ENCODE measurements around the gene DENND11.

The DENND11 gene

DNA sequence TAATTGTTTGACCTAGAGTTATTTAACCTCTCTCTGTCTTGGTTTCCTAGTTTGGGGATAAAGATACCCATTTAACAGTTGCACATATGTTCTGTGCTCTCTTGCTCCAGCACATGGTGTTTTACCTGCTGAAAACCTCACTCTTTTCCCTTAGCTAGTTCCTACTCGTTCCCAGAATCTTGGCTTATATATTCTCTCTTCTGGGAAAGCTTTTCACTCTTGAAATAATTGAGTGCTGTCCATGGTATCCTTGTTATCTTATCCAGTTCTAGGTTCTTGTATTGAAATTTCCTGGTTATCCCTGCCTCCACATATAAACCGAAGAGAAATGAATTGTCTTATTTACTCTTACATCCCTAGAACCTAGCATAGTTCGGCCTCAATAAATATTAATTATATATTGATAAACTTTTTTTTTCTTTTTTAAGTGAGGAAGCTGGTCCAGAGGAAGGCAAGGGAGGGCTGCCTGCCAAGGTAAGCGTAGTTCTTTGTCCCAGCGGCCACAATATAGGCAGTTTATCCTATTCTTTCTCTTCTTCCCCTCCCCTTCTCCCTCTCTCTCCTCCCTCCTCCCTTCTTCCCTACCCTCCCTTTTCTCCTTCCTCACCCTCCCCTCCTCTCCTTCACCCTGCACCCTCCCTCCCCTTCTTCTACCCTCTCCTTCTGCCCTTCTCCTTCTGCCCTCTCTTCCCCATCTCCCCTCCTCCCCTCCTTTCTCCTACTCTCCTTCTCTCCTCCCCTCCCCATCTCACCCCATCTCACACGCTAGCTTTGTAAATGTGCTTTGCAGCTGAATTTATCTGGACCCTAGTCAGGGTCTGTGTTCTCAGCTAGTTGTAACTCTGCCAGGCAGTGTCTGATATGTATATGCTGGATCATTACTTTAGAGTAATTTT is 14.1 kb upstream of the DENND11 start:
- no peak overlapping the region for H3K4me3 Mint-ChIP-seq
- no peaks in the 10 kb centered on the region for H3K9me3 Mint-ChIP-seq
- no peak for DNase-seq
- no peaks in the 10 kb centered on the region for H3K36me3 Mint-ChIP-seq
- CTCF ChIA-PET = interaction anchor here (0.6 kb wide), 1 partner anchor 160 kb away, joined by 3 read pairs; no protein-coding TSS in a partner anchor
- peaks cover 17% of the 10 kb centered on the region for H3K4me1 Mint-ChIP-seq
- no peaks in the 10 kb centered on the region for H3K27me3 Mint-ChIP-seq
- no peak overlapping the region for H3K27ac Mint-ChIP-seq

DNA sequence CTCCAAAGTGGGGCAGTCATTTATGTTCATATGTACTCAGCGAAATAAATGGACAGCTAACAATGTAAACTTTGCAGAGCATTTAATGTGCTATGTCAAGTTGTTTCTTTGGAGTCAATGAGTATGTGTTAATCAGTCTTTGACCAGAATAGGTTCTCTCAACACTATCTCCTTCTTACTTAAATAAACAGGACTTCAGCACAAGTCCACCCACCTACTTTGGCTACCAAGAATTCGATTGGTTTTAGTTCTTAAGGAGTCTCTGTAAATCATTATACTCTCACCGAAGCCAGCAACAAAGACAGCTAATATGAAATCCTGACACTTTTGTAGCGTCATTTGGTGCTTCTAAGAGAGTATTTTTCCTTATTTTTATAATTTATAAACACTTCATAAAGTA is 13.1 kb upstream of the DENND11 start:
- no peak for DNase-seq
- no peaks in the 10 kb centered on the region for H3K27me3 Mint-ChIP-seq
- peaks cover 16% of the 10 kb centered on the region for H3K4me1 Mint-ChIP-seq
- CTCF ChIA-PET = no interaction called here
- no peak overlapping the region for H3K27ac Mint-ChIP-seq
- no peaks in the 10 kb centered on the region for H3K36me3 Mint-ChIP-seq
- no peaks in the 10 kb centered on the region for H3K9me3 Mint-ChIP-seq
- no peak overlapping the region for H3K4me3 Mint-ChIP-seq

DNA sequence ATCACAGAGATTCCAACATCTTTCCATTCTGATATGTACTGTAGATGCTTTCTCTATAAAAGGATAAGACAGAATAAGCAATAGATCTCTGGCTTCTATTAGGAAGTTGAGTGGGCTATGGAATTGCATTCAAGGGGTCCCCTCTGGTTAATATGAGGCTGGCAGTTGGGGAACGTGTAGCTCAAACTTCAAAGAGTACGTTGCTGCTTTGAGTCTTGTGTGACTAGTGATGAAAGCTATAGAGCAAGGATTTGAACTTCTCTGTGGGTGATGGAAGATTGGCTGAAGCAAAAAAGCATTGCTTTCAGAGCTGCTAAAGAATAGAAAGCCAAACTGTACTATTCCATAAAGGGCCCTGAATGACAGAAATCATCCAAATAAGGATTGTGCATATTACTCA is 12.6 kb upstream of the DENND11 start:
- Mint-ChIP-seq H3K36me3 (no peaks in the 10 kb centered on the region), H3K27me3 (no peaks in the 10 kb centered on the region), H3K27ac (no peak overlapping the region), H3K4me3 (no peak overlapping the region), H3K9me3 (no peaks in the 10 kb centered on the region), H3K4me1 (peaks cover 14% of the 10 kb centered on the region)
- DNase-seq = no peak
- CTCF ChIA-PET = no interaction called here

DNA sequence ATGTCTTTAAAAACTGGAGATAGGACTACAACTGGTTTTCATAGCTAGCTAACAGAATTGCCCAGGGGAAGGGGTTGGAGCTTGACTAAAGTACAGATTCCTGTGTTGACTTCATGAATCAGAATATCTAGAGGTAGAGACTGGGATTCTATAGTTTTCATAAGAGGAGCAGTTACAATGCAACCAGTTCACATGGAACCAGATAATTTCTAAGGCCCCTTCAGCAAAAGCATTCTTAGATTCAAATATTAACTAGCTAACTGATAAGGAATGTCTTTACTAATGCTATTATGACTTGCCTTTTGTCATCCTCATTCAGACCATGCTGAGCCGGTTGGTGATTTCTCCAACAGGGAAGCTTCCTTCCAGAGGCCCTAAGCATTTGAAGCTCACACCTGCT is 11.9 kb upstream of the DENND11 start:
- DNase-seq = no peak
- no peak overlapping the region for H3K4me3 Mint-ChIP-seq
- H3K4me1 Mint-ChIP-seq = peaks cover 14% of the 10 kb centered on the region
- CTCF ChIA-PET = no interaction called here
- no peaks in the 10 kb centered on the region for H3K9me3 Mint-ChIP-seq
- no peaks in the 10 kb centered on the region for H3K27me3 Mint-ChIP-seq
- no peaks in the 10 kb centered on the region for H3K36me3 Mint-ChIP-seq
- H3K27ac Mint-ChIP-seq = no peak overlapping the region

DNA sequence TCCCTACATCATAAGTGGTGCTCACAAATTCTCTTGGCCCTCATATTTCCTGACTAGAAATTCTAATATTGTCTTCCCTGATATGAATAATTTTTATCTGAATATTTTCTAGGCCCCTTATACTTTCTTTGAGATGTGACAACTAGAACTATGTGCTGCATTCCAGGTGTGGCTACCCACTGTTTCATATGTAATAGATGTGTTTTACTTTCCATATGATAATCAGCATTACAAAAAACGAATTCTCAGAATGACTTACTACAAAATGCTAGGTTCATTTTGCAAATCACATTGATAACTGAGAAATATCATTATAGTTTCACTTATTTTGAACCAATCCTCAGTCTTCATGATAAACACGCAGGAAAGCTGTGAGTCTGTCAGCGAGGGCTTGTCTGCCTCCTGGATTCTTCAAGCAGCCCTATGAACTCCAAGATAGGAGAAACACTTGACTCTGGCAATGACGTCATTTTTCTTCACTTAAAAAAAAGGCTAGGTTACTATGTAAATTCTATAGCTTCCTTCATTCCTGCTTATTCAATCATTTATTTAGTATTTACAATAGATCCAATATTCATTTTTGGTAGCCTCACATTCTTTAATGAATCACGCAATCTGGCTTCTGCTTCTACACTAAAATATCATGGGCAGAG is 10.8 kb upstream of the DENND11 start:
- Mint-ChIP-seq H3K4me3 (no peak overlapping the region), H3K4me1 (peaks cover 14% of the 10 kb centered on the region), H3K27ac (no peak overlapping the region), H3K27me3 (no peaks in the 10 kb centered on the region), H3K36me3 (no peaks in the 10 kb centered on the region), H3K9me3 (no peaks in the 10 kb centered on the region)
- DNase-seq = no peak
- CTCF ChIA-PET = interaction anchor here (1.2 kb wide), 1 partner anchor 25 kb away, joined by 3 read pairs; the partner anchor contains the start of gene SSBP1

DNA sequence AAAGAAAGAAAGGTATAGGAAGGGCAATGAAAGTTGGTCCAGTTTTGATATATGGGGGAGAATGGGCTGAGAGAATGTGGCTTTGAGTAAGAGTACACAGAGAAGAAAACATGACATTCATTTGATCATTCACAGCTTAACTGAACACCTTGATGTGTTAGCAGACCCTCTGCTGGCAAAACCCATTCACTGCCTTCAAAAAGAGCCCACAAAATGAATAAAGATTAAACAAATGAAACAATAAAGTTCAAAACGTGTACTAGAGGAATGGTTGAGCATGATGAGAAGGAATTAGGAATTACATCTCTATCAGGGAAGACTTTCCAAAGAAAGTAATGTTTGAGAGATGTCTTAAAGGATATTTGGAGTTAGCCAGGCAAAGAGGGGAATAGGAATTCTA is 8.3 kb upstream of the DENND11 start:
- Mint-ChIP-seq H3K4me1 (peaks cover 14% of the 10 kb centered on the region), H3K27ac (no peak overlapping the region), H3K9me3 (no peaks in the 10 kb centered on the region), H3K27me3 (peaks cover 9% of the 10 kb centered on the region), H3K36me3 (no peaks in the 10 kb centered on the region), H3K4me3 (no peak overlapping the region)
- CTCF ChIA-PET = interaction anchor here (1.8 to 2.0 kb wide), 2 partner anchors 28 to 56 kb away, joined by 5 to 8 read pairs; partner anchors contain the start of gene SSBP1
- DNase-seq = no peak

DNA sequence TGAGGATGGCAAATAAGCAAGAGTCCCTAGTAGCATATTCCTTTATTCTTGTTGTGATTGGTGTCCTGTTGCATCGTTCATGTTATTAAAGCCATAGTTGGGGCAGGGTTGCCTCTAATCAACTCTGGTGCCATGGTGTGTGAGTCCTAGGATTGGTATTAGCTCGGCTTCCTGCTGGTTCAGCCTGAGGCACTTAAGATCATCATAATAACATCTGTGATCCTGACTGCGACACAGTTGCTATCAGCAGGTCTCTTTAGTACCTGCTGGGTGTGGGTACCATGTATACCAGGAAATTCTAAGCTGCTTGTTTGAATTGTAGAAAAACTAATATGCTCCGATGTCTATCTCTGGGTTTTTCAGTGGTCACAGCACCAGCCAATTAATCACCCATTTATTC is 7.8 kb upstream of the DENND11 start:
- no peaks in the 10 kb centered on the region for H3K9me3 Mint-ChIP-seq
- H3K4me3 Mint-ChIP-seq = no peak overlapping the region
- peaks cover 14% of the 10 kb centered on the region for H3K4me1 Mint-ChIP-seq
- no peak for DNase-seq
- H3K27ac Mint-ChIP-seq = no peak overlapping the region
- peaks cover 11% of the 10 kb centered on the region for H3K27me3 Mint-ChIP-seq
- CTCF ChIA-PET = interaction anchor here (1.8 to 2.0 kb wide), 3 partner anchors 28 to 60 kb away, joined by 4 to 8 read pairs (median 5); partner anchors contain the start of gene SSBP1
- no peaks in the 10 kb centered on the region for H3K36me3 Mint-ChIP-seq

DNA sequence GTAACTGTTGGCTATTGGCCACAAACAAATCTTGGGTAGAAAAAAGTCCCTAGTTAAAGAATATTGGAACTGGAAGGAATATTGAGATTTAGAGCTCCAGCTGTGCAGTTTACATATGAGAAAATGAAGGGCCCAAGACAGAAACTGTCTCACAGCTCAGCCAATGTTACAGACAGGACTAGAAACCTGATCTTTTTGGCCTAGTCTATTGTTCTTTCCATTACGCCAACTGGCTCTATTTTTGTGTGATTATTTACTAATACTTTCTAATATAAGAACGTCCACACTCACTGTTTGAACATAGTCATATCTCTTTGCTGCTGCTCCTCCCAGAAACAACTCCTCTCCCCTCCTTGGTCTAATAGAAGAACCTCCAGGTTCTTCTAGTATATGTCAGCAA is 7.4 kb upstream of the DENND11 start:
- no peak overlapping the region for H3K27ac Mint-ChIP-seq
- H3K4me1 Mint-ChIP-seq = peaks cover 14% of the 10 kb centered on the region
- no peak for DNase-seq
- H3K4me3 Mint-ChIP-seq = no peak overlapping the region
- no peaks in the 10 kb centered on the region for H3K36me3 Mint-ChIP-seq
- CTCF ChIA-PET = interaction anchor here (1.1 to 2.0 kb wide), 4 partner anchors 28 to 59 kb away, joined by 3 to 8 read pairs (median 4); partner anchors contain the start of gene SSBP1
- H3K27me3 Mint-ChIP-seq = peaks cover 15% of the 10 kb centered on the region
- no peaks in the 10 kb centered on the region for H3K9me3 Mint-ChIP-seq

DNA sequence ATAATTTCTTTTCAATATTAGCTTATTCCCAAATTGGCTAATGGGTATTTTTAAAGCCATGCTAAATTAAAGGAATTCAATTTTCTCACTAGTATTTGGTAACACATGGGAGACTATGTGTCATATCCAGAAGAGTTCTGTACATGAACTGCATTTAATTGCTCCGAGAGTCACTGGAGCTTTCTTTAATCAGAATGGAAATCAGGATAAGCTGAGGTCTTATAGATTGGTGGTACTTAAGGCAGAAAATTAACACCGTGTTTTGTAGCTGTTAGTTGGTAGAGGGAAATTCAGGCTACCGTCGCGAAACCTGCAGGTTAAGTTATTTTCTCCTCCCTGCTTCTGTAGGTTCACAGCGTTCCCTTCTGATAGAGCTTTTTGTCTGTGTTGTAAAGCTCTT is 6.4 kb upstream of the DENND11 start, which contains the start of gene WEE2:
Gene WEE2, plus strand, starts transcription at position 3 of the 400 bp plus-strand sequence. CDS start 406 bp downstream, outside the sequence.
- Mint-ChIP-seq H3K4me1 (peaks cover 14% of the 10 kb centered on the region), H3K9me3 (no peaks in the 10 kb centered on the region), H3K36me3 (no peaks in the 10 kb centered on the region), H3K4me3 (no peak within 1 kb of the TSS), H3K27ac (no peak within 1 kb of the TSS), H3K27me3 (peaks cover 19% of the 10 kb centered on the region)
- DNase-seq = no peak
- CTCF ChIA-PET = interaction anchor here (1.1 to 2.0 kb wide), 3 partner anchors 30 to 58 kb away, joined by 3 to 8 read pairs (median 4); no protein-coding TSS in a partner anchor

DNA sequence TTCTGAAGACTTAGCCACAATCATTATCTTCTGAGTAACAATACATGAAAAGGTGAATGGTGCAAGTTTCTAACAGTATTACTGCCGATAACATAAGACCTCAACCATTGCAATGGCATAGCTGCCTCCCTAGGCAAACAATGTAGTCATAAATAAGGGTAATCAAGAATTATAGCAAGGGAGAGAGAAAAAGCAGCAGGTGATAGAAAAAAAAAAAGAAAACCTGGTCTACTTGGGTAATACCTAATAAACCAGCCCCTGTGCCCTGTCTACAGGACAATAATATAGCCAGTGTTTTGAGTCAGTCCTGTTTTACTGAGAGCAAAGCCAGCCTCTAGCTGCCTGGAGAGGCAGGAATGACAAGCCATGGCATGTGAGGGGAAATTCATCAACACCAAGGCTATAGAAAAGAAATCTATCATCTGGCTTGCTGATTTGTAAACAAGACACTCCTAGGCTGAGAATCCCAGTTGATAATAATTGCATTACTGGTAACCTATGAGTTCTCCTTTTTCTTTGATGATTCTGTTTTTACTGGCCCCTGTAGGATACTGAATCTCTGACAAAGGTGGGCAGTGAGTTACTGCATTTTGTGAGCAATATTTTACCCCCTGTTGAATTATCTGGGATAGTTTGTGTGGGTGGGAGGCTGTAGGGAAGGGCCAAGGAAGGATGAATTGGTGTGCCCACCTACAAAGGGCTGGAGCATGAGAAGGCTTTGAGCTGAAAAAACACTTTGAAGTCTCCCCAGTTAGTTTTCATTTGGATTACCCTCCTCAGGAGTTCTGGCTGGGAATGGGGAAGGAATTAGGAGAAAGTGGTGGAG is 4.5 kb upstream of the DENND11 start:
- CTCF ChIA-PET = no interaction called here

DNA sequence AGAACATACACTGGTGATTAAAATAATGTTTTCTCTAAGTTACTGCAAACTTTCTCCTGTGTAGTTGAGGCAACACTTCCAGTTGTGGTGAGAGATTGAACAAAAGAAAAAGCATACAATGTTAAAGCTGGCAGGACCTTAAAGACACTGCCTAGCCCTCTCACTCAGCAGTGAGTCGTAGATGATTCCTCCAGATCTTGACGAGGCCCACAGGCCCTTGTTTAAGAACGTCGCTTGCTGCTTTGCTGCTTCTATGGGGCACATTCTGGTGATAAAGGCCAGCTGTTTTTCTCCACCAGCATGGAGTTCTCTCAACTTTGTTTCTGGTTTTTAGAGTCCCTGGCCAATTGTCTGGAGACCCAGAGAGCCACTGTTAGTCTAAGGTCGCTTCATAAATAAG is 2.8 kb upstream of the DENND11 start:
- peaks cover 21% of the 10 kb centered on the region for H3K27me3 Mint-ChIP-seq
- H3K9me3 Mint-ChIP-seq = no peaks in the 10 kb centered on the region
- no peak overlapping the region for H3K4me3 Mint-ChIP-seq
- peaks cover 5% of the 10 kb centered on the region for H3K36me3 Mint-ChIP-seq
- CTCF ChIA-PET = no interaction called here
- DNase-seq = no peak
- H3K4me1 Mint-ChIP-seq = peaks cover 18% of the 10 kb centered on the region
- H3K27ac Mint-ChIP-seq = no peak overlapping the region

More for the DNA sequence above, 4.5 kb upstream of the DENND11 start:
- peaks cover 21% of the 10 kb centered on the region for H3K27me3 Mint-ChIP-seq
- DNase-seq = no peak
- no peak overlapping the region for H3K27ac Mint-ChIP-seq
- no peaks in the 10 kb centered on the region for H3K9me3 Mint-ChIP-seq
- H3K4me3 Mint-ChIP-seq = no peak overlapping the region
- H3K4me1 Mint-ChIP-seq = peaks cover 10% of the 10 kb centered on the region
- H3K36me3 Mint-ChIP-seq = no peaks in the 10 kb centered on the region

DNA sequence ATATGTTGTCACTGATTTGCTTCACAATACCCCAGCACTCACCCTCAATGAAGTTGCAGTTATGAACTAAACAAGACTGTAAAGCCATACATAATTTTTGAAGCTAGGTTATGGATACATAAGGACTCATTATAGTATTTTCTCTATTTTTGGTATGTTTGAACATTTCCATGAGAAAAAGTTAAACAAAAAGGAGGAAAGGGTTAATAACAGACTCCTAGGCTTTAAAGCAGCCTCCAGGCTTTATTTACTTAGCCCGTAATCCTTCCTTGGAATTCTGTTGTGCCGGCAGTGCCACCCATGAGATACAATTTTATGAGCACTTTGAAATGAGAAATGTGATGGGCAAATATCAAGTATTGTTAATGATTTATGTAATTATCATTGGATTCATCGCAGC is 2.1 kb upstream of the DENND11 start:
- peaks cover 5% of the 10 kb centered on the region for H3K36me3 Mint-ChIP-seq
- CTCF ChIA-PET = no interaction called here
- peaks cover 21% of the 10 kb centered on the region for H3K27me3 Mint-ChIP-seq
- no peak for DNase-seq
- no peak overlapping the region for H3K27ac Mint-ChIP-seq
- no peak overlapping the region for H3K4me3 Mint-ChIP-seq
- peaks cover 22% of the 10 kb centered on the region for H3K4me1 Mint-ChIP-seq
- no peaks in the 10 kb centered on the region for H3K9me3 Mint-ChIP-seq

DNA sequence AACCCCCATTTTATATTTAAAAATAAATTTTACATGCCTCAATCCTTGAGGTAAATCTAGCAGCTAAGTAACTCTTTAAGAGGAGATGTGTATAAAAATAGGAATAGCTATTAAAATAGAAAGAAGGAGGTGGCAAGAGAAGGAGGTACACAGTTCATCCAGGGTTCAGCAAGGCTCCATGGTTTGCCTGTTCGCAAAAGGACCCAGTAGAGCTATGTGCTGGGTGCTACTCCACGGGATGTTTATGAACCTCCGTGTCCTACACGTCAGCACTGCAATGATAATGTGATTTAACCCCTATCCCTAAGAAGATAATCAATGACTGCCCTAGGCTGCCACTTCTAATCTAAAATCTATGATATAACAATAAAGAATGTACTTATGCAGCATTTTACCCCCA is 926 bp upstream of the DENND11 start:
- no peak for DNase-seq
- Mint-ChIP-seq H3K4me3 (no peak overlapping the region), H3K27ac (no peak overlapping the region), H3K27me3 (peaks cover 21% of the 10 kb centered on the region), H3K9me3 (no peaks in the 10 kb centered on the region), H3K36me3 (peaks cover 5% of the 10 kb centered on the region), H3K4me1 (peaks cover 31% of the 10 kb centered on the region)
- CTCF ChIA-PET = interaction anchor here (0.7 to 3.7 kb wide), 4 partner anchors 34 to 655 kb away, joined by 3 to 17 read pairs (median 9); partner anchors contain the start of gene SSBP1
